Thyroid gland (tissue), 4 donors: ENCODE measurements around the gene PCARE.

ENCODE experiments used
- POLR2A ChIP-seq, 2 donors: fragments of 450-650 bp; IDR thresholded peaks; one replicate each; pipeline ENCODE4 v1.6.1; 2017; ENCODE audit warnings: antibody characterized with exemption in 2 of 2, mild to moderate bottlenecking in 2 of 2, moderate library complexity in 1 of 2
- TF ChIP-seq, protein P1 (sequence below), 6 experiments: fragments of 200-600 bp in 3 of 6; fragments of 450-650 bp in 3 of 6; sonication (generic) in 3 of 6; IDR thresholded peaks; one replicate each; pipeline ENCODE4 v1.5.1; 2016 to 2019; ENCODE audit warnings: antibody characterized with exemption in 6 of 6, mild to moderate bottlenecking in 2 of 6, inconsistent platforms in 1 of 6, moderate library complexity in 1 of 6

- TF ChIP-seq, protein P1, sequence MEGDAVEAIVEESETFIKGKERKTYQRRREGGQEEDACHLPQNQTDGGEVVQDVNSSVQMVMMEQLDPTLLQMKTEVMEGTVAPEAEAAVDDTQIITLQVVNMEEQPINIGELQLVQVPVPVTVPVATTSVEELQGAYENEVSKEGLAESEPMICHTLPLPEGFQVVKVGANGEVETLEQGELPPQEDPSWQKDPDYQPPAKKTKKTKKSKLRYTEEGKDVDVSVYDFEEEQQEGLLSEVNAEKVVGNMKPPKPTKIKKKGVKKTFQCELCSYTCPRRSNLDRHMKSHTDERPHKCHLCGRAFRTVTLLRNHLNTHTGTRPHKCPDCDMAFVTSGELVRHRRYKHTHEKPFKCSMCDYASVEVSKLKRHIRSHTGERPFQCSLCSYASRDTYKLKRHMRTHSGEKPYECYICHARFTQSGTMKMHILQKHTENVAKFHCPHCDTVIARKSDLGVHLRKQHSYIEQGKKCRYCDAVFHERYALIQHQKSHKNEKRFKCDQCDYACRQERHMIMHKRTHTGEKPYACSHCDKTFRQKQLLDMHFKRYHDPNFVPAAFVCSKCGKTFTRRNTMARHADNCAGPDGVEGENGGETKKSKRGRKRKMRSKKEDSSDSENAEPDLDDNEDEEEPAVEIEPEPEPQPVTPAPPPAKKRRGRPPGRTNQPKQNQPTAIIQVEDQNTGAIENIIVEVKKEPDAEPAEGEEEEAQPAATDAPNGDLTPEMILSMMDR (IDR thresholded peaks at IDR 0.05) = no peak
- TF ChIP-seq POLR2A (IDR thresholded peaks at IDR 0.05) = no peak
Observed at GRCh38 chr2:29106256-29106655, 31.9 kb upstream of the PCARE start.
